Hippocampal formation (tissue), 2 donors: Measurements from ENCODE around the gene ALPK1.
A peak's percentile ranks its signal among the peaks of the same experiment; 100 is the strongest.
"Not testable (repeated sequence)": the region's sequence is repeated elsewhere in the genome, so short reads cannot be mapped to it uniquely, and the experiment has no call there.

Experiments used
- DNase-seq, 2 donors: peaks; one replicate each; lab custom pipeline; 2025; lab: John Stamatoyannopoulos, UW

The ALPK1 gene

DNA sequence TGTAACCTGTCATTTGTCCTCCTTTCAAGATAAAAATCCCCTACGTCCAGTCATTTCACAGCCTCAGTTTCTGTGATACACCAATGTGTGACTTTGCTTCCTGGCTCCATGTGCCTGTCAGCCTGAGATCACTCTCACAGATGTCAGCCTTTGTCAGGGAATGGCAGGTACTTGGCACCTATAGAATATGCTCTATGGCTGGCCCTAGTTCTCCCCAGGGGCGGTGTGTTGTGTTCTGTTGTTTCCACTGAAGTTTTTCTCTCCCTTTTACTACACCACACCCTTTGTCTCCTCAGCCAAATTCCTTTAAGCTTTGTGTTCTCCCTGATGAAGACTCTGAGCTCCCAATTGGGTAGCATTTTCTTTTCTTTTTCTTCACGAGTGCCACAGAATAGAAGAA lies 81.7 kb downstream of the ALPK1 start:
- DNase-seq, result no peak

DNA sequence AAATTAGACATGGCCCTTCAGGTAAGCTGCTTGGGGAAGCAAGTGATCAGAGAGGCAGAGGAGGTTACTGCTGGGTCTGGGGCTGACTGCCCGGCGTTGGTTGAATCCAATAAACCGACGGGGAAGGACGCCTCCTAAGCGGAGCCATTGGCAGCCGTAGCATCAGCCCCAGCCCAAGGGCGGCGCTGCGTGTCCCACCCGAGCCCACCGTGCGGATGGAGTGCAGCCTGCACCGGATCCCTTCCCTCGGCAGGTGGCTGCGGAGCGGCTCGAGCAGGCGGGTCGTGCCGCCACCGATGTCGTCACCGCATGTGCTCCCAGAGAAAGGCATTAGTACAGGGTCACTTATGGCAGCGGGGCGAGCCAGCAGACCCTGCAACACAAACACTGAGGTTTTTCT lies 82.1 kb downstream of the ALPK1 start:
- DNase-seq, result no peak

DNA sequence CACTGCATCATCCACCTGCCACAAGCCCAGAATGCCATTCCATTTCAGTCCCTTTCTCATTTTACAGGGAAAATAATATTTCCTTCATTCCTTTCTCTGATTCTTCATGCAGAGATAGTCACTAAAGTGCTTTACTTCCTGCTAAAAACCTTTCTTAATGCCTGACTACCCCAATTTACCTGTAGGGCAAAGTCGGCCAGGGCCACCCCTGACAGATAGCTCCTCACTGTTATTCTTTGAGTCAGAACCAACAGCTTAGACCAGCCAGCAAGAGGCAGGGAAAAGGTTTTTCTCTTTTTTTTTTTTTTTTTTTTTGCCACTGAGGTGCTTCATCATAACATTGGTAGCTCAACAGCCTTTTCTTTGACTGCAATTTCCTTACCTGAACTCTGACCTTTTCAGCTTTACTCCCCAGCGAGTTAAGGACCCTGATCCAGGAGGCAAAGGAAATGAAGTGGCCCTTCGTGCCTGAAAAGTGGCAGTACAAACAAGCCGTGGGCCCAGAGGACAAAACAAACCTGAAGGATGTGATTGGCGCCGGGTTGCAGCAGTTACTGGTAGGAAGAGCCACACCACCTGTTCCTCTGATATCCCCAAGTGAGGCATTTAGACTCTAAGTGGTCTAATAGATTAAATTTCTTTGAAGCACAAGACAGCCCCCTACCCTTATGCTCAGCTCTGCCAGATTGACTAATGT lies 85.0 kb downstream of the ALPK1 start:
- DNase-seq, result no peak

DNA sequence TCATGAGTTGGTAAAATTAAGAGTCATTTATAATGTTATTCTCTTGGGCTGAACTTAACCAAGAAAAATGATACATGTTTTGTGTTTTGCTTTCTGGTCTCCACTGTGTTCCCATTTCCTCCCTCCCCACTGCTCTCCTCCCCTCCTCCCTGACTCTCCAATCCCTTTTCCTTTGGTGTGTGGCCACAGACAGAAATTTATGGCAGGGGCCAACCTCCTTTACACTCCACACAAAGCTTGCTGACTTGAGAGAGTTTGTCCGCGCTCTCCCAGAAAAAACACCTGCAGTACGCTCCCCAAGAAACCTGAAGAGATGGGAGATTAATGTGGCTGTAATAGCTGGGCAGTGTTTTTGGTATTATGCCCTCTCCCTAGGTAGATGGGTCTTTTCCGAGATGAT lies 88.9 kb downstream of the ALPK1 start:
- no peak for DNase-seq

DNA sequence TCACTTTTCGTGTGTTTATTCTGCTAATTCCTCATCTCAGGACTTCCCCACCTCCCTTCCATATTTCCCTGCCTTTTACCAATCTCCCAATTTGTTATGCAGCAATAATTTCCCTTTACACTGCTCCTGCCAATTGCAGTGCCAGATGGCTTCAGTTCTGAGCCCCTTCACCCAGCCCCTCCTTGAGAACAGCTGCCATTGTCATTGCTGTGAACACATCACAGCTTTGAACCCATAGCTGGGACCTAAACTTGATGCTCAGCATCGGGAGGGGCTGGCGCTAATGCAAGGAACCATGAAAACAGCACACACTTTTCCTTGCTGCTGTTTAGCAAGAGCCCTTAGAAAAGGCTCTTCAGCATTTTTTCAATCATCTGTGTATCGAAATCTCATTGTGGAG lies 104.9 kb downstream of the ALPK1 start:
- DNase-seq, result no peak

DNA sequence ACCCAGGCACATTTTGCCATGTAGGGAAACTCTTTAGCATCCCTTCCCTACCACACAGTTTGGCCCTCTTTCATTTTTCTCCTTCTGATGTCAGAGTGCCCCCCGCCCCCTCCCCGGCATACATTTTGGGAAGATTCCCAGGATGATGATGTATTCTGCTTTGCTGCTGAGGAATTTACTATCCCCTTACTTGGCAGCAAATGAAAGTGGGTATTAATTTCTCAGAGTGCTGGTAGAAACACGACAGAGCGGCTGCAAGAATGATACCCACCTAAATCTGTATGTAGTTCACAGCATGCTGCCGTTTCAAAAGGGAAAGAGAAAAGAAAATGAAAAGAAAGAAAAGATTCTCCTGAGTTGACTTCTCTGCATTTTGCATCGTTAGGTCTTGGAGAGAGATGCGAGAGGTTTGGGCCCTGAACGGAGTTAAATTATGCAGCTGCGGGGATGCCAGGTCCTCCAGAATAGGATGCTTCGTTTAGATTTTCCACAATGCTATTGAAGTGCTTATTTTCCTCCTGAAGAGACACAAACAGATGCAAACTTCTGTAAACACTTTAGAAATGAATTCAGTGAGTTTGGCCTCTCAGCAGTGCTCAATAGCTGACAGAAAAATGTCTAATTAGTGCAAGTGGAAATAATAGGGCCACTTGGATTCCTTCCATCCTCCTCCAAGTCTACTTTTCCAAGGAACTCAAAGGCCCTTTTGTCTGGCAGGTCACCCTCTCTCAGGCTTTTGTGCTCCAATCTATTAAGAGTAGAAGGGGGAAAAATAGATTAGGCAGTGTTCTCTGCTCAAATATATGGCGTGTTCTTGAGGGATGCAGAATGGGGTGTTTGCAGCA lies 106.2 kb downstream of the ALPK1 start:
- DNase-seq, result peak in 1 of 2 donors; percentile 54

DNA sequence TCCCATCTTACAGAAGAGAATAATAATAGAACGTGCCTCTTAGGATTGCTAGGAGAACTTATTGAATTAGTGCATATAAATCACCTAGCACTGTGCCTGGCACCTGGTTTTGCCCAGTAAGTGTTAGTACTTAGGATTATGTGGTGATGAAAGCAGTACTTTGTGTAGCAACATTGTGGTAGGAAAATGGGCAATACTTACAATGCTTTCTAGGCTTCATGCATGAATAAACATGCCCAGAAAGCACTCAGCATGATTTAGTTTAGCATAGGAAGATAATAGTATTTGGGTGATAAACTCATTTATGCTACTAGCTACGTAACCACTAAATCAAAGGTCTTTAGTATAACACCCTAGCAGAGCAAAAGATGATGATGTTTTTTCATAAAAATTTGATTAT lies 113.2 kb downstream of the ALPK1 start:
- DNase-seq, result no peak

DNA sequence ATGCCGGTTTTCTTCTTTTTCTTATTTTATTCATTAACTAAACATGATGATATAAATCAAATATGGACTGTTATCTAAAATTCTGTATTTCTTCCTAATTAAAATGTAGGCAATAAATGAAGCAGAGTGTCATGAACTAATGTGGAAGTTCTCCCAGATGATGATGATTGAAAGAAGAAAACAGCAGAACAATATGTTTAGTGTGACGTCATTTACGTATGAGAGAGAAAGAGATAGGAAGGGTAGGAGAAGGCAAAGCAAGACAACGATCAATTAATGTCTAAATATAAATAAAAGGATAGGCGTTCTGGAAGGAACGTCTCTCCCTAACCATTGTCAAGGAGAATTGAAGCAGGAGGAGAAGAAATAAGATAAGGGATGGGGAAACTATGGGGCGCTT lies 113.6 kb downstream of the ALPK1 start:
- DNase-seq, result no peak

DNA sequence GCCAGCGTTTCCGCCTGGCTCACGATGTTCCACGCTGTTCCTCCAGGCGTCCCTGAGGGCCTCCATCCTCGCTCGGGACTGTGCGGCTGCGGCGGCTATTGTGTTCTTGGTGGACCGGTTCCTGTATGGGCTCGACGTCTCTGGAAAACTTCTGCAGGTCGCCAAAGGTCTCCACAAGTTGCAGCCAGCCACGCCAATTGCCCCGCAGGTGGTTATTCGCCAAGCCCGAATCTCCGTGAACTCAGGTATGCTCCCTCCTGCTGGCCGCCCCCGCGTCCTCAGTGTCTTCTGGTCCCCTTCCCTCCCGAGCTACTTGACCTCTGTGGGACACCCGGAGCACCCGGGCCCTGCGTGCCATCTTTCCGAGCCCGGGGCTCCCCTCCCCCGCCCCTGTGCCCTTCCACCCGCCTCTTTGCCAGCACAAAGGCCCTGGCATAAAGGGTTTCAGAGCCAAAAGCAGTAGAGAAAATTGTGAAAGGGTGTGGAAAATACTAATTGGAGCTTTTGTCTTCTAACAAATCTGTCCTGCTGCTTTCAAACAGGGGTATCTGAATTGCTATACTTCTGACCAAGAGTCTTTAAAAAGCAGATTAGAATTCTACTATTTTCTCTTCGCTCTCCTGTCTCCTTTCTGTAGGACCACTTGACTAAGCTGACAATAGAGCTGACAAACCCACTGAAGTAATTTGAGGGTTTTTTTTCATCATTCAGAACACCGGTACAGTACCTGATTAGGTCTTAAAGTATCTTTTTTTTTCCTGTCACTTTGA lies 114.8 kb downstream of the ALPK1 start:
- peak; percentile 23 to 30 for DNase-seq

DNA sequence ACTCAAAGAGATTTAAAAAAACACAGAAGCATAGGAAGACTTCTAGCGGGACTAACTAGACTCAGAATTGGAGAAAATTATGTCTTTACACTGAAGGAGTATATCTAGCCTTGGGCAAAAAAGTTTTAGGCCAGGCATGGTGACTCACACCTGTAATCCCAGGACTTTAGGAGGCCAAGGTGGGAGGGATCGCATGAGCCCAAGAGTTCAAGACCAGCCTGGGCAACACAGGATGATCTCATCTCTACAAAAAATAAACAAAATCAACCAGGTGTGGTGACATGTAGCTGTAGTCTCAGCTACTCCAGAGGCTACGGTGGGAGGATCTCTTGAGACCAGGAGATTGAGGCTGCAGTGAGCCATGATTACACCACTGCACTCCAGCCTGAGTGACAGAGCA lies 119.3 kb downstream of the ALPK1 start:
- DNase-seq, result no peak

DNA sequence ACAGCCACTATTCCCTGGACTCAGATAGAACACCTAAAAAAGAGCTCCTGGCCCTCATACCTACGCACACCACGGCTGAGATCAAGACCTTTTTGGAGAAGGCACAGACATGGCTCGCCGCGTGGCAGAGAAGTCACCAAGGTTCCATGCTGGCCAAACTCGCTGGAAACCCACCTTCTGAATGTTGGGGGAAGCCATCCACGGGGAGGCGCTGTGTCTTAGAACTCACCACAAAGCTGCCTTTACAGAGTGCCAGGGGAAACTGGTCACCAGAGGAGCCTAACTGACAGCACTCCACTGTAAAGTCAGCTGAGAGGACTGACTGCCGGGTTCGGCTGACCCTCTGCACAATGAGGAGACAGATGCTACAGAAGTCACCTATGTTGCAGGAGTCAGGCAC lies 120.9 kb downstream of the ALPK1 start:
- no peak for DNase-seq

DNA sequence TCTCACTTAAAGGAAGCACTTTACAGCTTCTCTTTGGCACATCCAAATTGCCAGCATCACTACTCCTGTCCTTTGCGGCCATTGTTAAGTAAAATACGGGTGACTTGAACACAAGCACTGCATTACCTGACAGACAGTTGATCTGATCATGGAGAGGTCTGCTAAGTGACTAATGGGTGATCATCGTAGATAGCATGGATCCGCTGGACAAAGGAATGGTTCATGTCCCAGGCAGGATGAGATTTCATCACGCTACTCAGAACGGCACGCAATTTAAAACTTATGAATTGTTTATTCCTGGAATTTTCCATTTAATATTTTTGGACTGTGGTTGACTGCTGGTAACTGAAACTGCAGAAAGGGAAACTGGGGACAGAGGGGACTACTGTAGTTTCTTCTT lies 124.7 kb downstream of the ALPK1 start:
- no peak for DNase-seq

DNA sequence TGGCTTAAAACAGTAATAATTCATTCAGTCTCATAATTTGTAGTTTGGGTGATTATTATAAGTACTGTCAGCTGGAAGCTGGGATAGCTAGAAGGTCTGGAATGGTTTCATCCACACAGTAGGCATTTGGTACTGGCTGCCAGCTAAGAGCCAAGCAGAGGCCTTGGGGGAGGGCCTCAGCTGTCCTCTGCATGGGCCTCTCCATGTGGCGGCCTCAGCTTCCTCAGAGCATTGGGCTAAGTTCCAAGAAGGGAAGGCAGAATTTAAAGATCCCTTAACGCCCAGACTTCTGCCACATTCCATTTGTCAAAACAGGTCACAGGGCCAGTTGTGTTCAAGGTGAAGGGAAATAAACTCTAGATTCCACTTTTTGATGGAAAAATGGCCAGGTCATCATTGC lies 125.5 kb downstream of the ALPK1 start:
- no peak for DNase-seq

DNA sequence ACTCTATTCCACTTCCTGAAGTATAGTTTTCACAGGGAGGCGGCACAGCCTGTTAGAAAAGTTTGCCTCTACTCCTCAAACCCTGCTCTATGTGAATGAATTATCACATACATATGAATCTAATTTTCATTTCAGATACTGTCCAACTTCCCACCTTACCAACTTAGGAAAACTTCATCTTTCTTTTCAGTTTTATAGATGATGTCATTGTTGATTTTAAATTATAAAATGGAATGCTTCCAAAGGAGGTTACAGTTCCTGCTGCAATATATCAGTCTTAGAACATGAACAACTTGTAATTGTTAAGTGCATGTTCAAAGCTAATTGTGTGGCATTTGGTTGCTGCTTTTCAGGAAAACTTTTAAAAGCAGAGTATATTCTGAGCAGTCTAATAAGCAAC lies 126.4 kb downstream of the ALPK1 start:
- DNase-seq, result no peak

DNA sequence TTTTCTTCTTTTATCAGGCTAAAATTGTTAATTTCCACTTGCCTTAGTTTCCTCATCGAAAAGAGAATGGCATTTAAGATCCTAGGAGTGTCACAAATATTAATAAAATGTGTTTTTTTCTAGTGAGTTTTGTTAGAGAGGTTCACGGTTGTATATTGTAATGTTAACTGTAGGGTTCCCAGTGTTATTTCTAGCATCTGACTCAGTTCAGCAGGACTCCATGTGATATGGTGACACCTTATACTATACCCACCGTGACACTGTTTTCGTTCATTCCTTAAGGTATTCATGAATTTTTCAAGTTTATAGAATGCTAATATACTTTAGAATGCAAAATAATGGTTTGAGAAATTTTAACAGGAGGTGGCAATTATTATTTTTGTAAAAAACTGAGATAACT lies 128.7 kb downstream of the ALPK1 start:
- no peak for DNase-seq

DNA sequence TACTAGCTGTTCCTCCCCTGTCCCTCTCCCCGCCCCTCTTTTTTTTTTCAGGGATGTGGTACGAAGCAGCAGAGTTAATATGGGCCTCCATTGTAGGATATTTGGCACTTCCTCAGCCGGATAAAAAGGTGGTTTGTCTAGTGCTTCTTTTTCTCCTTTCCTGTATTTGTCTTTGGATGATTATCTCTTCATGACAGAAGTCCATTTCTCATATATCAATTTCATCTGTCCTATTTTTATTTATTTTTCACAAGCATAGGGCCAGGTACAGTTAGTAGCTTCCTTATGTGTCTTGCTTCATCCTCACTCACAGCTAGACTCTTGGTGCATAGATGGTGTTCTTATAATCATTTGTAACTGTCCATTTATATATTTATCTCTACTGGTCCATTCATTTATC lies 129.2 kb downstream of the ALPK1 start:
- DNase-seq, result no peak

DNA sequence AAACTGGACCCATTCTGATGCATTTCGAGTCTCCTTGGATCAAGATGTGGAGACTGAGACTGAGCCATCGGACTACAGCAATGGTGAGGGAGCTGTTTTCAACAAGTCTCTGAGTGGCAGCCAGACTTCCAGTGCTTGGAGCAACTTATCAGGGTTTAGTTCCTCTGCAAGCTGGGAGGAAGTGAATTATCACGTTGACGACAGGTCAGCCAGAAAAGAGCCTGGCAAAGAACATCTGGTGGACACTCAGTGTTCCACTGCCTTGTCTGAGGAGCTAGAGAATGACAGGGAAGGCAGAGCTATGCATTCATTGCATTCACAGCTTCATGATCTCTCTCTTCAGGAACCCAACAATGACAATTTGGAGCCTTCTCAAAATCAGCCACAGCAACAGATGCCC lies 134.0 kb downstream of the ALPK1 start:
- no peak for DNase-seq

DNA sequence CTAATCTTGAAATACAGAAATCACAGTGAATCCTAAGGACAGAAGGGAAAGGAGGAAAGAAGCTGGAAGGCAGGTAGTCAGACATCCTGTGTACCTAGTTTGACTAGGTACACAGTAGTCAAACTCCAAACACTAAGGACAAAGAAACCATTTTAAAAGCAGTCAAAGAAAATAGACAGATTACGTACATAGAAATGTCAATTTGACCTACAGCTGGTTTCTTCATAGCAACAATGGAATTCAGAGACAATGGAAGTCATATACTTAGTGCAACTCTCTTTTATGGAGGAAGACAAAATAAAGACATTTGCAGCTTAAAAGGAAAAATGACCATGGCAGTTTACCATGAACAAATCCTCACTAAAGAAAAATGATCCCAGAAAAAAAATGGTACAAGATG lies 139.8 kb downstream of the ALPK1 start:
- no peak for DNase-seq

DNA sequence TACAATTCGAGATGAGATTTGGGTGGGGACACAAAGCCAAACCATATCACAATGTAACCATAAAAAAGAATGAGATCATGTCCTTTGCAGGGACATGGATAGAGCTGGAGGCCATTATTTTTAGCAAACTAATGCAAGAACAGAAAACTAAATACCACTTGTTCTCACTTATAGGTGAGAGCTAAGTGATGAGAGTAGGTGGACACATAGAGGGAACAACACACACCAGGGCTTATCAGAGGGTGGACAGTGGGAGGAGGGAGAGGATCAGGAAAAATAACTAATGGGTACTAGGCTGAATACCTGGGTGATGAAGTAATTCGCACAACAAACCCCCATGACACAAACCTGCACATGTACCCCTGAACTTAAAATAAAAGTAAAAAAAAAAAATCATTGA lies 145.1 kb downstream of the ALPK1 start:
- DNase-seq, result not testable (repeated sequence)

DNA sequence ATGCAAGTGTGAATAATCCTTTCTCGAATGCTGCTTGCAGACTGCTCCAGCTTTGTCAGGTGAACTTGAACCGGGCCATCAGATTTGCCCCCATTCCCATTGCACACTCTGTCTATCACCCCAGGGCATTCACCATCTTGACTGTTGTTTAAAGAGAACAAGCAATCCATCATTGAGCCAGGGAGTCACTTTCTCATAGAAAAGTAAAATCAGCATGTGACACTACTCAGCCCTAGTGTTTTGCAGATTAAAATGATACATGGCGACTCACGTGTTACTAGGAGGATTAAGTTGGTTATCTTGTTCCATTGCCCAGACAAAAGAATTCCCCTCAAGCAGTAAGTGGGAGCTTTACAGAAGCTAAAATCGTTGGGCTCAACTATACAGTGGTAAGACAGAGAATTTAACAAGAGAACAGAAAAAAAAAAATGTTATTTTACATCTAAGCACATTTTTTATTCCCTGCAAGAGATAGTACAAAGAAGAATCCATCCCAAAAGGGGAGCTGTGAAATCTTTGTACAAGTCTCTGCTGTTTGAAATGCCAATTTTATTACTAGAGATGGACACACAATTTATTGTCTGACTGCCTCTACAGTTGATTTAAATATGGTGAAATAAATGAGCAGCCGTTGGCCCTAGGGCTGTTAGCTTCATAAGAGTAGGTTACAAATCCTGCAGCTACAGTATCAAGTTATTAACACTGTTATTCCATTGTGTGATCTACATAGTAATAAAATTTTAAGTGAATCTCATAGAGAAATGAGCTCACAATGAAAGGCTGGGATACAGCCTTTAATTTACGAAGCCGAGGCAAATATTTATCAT lies 151.3 kb downstream of the ALPK1 start:
- no peak for DNase-seq

DNA sequence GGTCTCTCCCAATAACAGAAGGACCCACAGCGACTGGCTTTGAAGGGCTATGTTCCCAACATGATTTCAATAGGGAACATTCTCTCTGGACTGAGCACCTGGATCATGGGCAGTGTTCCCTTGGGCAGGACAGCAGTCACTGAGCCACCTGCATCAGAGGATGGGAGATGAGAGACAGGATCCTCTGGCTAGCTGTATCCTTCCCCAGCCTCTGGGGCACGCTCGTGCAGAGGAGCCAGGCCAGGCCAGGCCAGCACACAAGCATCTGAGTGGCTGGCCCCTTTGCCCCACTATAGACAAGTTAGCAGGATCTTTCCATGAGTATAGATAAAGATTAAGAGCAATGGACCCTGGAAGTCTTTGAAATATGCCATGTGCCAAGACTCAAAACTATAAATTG lies 152.5 kb downstream of the ALPK1 start:
- DNase-seq, result no peak

DNA sequence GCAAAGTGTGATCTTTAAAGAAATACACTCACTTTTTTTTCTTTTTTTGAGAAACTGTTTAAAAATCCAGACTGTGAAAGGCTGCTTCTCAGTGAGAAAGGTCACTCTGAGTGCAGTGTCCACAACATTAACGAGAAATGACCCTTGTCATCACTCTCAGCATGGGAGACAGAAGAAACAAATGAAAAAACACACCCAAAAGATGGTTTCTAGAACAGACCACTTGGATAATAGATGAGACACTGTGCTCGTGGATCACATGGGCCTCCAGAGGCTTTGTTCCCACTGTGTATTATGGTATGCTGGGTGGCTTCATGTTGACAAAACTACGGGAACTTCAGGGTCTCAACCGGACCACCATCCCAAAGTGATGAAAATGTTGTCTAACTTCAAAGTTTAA lies 153.9 kb downstream of the ALPK1 start:
- no peak for DNase-seq
